GM21360 (cell line): Measurements from ENCODE around the gene THOC2.
"Not testable (repeated sequence)": the region's sequence is repeated elsewhere in the genome, so short reads cannot be mapped to it uniquely, and the experiment has no call there.

ENCODE experiments used
- ATAC-seq: cut with Tn5 transposase; IDR thresholded peaks from one replicate; pipeline ENCODE4 v1.9.1; 2021; ENCODE audit warnings: mild to moderate bottlenecking, moderate library complexity; ENCODE audit not compliant: unreplicated experiment

Gene THOC2, protein sequence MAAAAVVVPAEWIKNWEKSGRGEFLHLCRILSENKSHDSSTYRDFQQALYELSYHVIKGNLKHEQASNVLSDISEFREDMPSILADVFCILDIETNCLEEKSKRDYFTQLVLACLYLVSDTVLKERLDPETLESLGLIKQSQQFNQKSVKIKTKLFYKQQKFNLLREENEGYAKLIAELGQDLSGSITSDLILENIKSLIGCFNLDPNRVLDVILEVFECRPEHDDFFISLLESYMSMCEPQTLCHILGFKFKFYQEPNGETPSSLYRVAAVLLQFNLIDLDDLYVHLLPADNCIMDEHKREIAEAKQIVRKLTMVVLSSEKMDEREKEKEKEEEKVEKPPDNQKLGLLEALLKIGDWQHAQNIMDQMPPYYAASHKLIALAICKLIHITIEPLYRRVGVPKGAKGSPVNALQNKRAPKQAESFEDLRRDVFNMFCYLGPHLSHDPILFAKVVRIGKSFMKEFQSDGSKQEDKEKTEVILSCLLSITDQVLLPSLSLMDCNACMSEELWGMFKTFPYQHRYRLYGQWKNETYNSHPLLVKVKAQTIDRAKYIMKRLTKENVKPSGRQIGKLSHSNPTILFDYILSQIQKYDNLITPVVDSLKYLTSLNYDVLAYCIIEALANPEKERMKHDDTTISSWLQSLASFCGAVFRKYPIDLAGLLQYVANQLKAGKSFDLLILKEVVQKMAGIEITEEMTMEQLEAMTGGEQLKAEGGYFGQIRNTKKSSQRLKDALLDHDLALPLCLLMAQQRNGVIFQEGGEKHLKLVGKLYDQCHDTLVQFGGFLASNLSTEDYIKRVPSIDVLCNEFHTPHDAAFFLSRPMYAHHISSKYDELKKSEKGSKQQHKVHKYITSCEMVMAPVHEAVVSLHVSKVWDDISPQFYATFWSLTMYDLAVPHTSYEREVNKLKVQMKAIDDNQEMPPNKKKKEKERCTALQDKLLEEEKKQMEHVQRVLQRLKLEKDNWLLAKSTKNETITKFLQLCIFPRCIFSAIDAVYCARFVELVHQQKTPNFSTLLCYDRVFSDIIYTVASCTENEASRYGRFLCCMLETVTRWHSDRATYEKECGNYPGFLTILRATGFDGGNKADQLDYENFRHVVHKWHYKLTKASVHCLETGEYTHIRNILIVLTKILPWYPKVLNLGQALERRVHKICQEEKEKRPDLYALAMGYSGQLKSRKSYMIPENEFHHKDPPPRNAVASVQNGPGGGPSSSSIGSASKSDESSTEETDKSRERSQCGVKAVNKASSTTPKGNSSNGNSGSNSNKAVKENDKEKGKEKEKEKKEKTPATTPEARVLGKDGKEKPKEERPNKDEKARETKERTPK (N-terminal part only)

DNA sequence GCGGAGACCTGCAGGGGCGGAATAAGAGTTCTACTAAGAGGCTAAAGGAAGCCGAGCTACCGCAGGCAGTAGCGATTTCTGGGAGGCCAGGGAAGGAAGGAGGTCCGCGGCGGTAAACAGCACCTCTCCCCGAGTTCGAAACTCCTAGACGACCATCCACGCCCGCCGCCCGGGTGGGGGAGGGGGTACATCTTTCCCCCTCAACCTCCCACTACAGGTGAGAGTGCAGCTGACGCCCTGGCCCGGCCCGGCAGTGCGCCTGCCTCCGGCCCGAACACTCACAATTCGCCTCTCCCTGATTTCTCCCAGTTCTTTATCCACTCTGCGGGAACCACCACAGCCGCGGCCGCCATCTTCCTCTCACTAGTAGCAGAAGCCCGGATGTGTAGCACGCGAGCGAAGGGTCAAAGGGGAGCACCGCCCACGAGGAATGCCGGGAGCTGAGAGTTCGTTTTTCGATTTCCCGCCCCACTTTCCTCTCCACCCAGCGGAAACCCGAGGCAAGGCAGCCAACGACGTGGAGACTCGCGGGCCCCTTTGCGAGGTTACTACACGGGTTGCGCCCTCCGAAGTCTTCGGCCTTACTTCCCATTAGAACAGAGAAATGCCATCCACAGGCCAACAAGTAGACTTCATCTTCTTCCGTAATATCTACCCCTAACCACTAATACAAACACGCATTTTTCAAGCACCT is at the start of gene THOC2:
TSS of gene THOC2 (minus strand) at position 383 of the 694 bp plus-strand sequence. CDS start at position 353, 30 bp downstream.
- peak; percentile 83 for ATAC-seq

DNA sequence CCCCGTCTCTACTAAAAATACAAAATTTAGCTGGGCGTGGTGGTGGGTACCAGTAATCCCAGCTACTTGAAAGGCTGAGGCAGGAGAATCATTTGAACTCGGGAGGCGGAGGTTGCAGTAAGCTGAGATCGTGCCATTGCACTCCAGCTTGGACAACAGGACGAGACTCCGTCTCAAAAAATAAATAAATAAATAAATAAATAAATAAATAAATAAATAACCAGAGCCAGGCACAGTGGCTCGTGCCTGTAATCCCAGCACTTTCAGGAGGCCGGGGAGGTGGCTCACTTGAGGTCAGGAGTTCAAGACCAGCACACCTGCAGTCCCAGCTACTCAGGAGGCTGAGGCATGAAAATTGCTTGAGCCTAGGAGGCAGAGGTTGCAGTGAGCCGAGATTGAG is 48.9 kb upstream of the THOC2 start:
- ATAC-seq: not testable (repeated sequence)

- ATAC-seq: no peak
Observed at GRCh38 chrX:123779908-123780396, 47.1 kb upstream of the THOC2 start.

DNA sequence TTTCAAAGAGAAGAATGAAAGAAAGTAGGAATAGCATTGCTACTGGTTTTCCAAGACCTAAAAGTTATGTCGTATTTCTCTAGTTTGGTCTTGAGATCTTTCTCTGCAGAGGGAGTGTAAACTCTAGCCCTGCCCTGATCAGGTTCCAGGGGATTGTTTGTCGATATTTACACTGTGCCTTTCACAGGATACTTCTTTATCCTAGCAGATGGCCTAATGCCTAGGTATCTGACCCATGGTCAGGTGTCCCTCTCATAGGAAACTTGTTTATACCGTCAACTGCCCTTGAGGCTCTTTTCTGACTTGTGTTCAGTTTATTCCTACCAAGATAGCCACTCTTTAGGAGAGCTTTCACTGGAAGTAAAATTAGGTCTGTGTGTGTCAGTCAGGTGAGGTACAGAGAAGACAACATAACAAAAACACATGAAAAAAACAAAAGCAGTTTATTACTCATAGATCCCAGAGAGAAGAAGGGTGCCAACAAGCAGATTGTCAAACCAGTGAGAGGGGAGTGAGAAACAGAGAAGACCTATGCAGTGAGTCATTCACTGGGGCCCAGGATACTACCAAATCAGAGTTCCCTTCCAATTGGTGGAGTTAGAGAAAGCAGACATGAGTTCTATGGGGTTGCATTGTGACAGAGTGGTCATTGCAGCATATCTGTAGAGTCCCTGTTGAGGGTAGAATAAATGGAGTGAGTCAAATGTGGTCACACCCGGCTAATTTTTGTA is 40.6 kb upstream of the THOC2 start:
- ATAC-seq: no peak

DNA sequence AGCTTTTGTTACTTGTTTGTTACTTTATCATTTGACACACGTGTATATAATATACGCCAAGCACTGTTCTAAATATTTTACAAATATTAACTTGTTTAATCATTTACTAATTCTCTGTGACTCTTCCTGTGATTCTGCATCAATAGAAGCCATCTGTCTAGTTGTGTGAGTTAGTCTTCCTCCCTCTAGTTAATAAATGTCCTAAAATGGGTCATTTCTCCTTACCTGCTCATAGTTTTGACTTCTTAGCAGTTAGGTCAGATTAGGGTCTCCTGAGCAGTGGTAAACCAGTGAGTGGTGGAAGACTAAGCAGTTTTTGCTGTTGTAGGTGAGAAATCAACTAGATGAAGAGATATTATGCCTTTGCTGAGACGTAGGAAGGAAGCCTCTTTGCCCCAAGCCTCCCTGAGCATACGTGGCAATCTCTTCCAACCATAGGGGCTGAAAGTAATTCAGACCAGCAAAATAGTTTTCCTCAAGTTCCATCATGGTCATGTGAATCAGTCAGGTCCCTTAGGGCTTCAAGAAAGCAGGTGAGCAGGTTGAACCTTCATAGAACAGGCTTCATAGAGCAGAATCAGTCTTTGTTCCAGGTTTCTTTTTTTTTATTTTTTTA is 38.7 kb upstream of the THOC2 start:
- no peak for ATAC-seq

DNA sequence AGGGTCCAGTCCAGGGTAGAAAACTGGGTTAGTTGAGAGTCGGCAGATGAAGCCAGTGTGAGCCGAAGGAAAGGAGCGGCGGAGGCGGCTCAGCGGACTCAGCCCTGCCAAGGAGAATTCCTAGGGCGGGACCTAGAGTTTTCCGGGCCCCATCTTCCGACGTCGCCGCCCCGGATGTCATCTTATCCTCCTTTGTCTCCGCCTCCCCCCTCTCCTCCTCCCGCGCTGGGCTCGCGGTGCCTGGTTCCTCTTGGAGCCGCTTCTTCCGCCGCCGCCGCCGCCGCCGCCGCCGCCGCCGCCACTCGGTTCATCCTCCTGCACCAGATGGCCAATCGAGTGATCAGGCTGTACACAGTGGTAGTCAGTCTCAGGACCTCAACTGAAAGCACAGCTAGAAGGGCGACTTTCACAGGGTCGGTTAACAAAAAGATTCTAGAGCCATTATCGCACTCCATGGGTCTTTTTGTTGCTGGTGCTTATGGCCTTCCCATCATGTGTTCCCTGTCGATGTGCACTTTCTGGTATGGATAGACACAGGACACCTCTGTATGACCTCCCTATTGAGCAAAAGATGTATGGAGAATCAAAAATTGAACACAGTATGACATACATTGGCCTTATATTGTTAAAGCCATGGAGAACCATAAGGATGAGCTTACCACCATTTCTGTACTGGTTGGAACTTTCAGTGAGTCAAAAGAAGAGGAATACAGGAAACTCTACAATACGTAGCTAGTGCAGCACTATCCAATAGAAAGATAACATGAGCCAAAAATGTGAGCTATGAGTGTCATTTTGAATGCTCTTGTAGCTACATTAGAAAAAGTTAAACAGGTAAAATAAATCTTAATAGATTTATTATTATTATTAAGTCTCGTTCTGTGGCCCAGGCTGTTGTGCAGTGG is 32.4 kb upstream of the THOC2 start:
- ATAC-seq: peak; percentile 76

DNA sequence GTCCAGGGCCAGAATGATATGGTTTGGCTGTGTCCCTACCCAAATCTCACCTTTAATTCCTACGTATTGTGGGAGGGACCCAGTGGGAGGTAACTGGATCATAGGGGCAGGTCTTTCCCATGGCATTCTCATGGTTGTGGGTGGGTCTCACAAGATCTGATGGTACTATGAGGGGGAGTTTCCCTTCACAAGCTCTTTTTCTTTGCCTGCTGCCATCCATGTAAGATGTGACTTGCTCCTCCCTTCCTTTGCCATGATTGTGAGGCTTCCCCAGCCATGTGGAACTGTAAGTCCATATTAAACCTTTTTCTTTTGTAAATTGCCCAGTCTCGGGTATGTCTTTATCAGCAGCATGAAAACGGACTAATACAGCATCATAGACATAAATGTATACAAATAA is 27.0 kb upstream of the THOC2 start:
- not testable (repeated sequence) for ATAC-seq

DNA sequence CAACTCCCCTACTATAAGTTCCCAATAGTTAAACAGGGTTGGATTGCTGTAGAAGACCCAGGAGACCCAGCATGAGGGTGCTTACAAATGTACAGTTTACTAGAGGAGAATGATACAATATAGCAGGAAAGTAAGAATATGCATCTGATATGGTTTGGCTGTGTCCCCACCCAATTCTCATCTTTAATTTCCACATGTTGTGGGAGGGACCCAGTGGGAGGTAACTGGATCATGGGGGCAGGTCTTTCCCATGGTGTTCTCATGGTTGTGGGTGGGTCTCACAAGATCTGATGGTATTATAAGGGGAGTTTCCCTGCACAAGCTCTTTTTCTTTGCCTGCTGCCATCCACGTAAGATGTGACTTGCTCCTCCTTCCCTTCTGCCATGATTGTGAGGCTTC is 24.9 kb upstream of the THOC2 start:
- not testable (repeated sequence) for ATAC-seq

- no peak for ATAC-seq
Observed at GRCh38 chrX:123756320-123756719, 23.5 kb upstream of the THOC2 start.

DNA sequence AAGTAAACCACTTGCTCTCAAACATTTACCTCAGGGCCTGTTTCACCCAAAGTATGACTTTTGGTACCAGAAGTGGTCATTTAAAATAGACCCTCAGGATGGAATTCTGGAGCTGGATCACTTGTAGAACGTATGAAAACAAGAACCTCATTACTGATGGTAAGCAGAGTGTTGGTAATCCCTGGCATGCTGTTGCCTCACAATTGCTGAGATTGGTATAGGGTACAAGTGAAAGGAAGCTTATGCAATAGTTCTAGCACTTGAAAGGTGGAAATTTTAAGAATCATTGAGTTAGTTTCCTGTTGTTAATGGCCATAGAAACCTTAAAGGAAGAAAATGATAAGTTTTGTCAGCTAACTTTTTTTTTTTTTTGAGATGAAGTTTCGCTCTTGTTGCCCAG is 22.3 kb upstream of the THOC2 start:
- ATAC-seq: no peak

DNA sequence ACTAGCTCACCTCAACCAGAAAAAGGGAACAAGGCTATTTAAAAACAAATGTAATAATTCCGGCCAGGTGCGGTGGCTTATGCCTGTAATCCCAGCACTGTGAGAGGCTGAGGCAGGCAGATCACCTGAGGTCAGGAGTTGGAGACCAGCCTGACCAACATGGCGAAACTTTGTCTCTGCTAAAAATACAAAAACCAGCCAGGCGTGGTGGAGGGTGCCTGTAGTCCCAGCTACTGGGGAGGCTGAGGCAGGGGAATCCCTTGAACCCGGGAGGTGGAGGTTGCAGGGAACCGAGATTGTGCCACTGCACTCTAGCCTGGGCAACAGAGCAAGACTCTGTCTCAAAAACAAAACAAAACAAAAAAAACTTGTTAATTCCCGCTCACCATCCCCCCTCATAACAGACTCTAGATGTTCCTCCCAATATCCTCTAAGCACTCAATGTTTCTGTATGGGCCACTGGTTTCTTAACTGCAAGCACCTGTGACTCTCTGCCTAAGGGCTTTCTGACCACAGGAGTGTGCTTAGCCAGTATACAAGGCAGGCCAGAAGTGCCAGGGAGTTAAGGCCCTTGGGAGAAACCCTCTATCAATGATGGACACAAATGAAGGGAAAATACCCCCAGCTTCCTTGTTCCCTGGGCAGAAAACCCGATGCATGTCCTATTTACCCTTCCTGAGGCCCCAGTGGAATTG is 21.0 kb upstream of the THOC2 start:
- ATAC-seq: no peak

- no peak for ATAC-seq
Observed at GRCh38 chrX:123749643-123750042, 16.8 kb upstream of the THOC2 start.

DNA sequence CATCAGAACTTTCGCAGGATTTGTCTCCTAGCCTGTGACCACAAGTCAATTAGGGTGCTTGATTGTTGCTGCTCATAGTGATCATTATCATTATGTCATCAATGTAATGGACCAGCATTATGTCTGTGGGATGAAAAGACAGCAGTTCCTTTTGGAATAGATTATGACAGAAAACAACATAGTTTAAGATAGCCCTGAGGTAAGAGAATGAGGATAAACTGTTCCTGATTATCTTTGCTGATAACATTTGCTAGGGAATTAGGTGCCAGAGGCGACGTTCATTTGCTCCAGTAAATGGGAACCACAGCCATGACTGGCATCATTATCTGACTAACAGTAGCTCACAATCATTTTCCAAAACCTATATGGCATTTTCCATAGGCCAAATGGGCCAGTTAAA is 12.7 kb upstream of the THOC2 start:
- ATAC-seq: no peak

DNA sequence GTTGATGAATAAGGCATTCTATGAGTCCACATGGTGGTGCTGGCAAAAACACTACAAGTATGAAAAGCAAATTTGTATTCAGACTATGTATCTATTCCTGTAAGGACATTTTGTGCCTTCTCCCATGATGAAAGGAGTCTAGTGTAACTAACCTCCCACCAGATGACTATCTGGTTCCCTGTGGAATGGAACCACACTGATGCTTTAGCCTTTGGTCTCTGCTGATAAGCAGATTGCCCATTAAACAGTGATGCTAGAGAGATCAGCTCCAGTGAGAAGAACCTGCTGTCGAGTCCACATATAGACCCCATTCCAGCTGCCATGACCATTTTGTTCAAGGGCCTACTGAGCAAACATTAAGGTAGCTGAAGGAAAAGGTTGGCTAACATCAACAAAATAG is 10.5 kb upstream of the THOC2 start:
- ATAC-seq: no peak

DNA sequence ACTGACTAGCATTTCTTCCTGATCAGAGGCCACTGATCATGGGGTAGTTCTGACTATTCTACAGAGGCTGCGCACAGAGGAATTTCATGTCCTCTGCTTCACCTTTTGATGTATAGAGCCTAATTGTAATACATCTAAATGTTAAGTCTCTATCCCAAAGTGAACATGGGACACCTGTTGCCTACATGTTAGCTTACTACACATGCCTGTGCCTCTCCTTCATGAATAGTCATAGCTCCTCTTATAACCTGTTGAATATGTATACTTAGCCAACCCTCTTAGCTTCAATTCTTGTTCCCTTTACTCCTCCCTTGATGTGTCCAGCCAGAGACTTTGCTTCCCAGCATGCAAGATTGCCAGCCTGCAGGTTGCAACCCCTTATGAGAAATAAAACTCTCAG is 9.6 kb upstream of the THOC2 start:
- ATAC-seq: no peak

DNA sequence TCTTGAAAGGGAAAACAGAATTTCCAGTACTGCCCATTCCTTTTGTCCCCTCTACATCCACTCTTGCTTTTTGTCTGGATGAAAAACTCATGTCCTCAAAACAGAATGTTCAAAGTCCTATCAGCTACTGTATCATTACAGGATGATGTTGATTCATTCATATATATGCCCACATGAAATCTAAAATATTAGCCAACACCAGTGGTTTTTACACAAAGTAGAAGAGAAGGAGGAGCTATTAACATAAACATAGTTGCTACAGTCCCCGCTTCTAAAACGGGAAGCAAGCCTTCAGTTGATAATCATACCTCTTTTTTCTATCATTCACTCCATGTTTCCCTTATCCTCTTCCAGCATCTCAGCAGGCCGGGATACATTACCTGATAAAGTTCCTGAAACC is 7.7 kb upstream of the THOC2 start:
- no peak for ATAC-seq

DNA sequence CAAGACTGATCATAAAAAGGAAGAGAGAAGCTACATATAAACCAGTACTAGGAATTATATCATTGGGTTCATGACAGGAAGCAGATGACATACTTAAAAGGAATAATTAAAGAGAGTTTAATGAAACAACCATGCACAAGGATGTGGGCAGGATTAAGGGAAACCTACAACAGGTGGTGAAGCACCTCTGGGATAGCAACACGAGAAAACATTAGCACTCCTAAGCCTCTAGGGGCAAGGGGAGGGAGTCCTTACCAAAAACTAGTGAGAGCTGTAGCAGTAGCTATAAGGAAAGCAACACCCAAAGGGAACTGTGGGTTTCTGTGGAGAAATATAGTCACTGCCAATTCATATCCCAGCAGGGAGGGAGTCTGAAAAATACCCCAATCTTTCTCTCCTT is 7.2 kb upstream of the THOC2 start:
- ATAC-seq: no peak

DNA sequence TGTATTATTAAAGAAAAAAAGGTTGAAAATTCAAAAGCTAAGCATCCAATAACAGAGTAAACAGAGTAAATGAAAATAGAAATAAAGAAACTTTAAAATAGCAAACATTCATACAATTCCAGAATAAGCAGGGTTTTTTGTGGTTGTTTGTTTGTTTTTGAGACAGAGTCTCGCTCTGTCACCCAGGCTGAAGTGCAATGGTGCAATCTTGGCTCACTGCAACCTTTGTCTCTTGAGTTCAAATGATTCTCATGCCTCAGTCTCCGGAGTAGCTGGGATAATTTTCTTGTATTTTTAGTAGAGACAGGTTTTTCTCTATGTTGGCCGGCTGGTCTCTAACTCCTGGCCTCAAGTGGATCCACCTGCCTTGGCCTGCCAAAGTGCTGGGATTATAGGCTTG is 6.6 kb upstream of the THOC2 start:
- ATAC-seq: no peak
